Ecto neural progenitor cell (in vitro differentiated cells): ENCODE data around the gene PITPNB.

Source experiments
- DNase-seq: peaks from one replicate; pipeline ENCODE4 v3.0.0-alpha.2; 2018; ENCODE audit warnings: low spot score

Gene PITPNB

DNA sequence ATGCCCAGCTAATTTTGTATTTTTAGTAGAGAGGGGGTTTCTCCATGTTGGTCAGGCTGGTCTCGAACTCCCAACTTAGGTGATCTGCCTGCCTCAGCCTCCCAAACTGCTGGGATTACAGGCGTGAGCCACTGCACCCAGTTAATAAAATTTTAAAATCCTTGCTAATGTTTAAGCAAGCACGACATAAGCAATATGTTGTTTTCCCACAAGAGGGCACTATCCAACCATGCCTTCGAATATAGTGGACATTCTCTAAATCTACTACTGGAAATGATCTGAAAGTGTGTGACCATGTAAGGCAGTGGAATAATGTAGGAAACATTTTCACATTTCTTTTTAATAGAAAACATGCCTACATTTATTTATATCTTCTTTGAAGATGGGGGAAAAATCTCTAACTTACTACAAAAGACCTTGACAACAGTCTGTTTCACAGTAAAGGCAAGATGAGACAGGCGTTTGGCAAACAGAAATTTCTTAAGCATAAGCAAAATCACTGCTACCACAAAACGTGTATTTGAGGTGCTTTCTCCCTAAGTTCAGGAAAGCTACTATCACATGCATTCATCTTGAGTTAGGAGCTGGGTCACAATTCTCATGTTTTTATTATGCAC, 38.2 kb downstream of the PITPNB start:
- DNase-seq, result no peak

DNA sequence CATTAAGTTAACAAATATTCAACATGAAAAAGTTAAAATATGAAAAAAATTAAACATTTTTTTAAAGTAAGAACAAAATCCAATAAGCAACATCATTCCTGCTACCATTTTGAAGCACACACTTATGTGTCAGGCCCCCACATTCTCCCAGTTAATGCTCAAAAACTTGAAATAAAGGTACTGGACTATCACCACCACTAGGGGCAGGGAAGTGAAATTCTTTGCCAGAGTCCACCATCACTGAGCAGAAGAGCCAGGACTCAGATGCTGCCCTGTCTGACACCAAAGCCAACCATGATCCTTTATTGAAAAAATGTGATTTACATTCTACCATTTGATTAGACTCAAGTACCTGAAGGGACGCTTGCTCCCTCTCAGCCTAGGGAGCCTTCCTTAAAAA, 39.1 kb downstream of the PITPNB start:
- no peak for DNase-seq

DNA sequence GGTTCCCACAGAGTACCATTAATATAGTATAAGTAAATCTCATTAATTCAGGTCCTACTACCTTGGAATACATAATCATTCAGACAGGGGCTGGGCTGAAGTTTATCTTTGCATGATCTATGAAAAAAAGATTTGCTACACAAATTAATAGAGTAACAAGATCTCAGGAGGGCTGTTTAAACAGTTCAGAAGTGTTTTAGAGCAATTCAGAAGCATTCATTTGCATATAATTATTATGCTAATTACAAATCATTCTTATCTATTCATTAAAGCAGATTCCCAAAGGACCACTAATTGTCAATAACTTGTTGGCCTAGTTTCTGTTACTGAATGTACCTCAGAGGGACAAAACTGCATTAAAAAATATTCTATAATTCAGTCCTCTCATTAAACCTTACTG, 40.5 kb downstream of the PITPNB start:
- no peak for DNase-seq

DNA sequence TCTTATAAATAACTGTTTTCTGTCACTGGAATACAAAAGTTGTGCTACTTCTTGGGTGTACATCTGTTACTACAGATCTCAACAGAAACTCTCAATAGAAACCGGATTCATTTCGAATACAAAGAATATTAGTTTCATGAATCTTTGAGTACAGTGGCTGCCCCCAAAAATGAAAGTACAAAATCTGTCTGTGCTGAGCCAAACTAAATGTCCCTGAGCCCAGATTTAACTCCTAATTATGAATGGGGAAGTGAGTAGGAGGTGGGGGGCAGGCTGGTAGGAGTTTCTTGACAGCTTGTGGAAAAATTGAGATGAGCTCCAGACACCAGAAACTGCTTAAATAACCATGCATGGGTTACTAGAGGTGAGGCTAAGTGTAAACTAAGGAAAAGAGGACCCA, 41.6 kb downstream of the PITPNB start:
- no peak for DNase-seq

DNA sequence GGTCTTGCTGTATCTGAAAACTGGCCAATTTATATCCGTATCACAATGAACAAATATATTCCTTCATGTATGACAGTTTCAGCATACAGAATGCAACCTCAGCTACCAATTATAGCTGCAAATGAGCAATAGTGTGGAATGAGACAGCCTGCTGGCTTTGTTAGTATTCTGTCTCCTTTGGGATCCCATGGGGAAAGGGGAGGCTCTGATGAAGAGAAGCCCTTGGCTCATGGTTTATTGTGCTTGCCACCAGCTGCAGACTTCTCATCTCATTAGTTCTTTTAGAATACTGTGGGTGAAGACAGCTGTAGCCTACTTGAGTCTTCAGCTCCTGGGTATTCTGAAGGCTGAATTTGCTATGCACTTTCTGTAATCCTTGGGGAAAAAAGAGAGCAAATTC, 42.4 kb downstream of the PITPNB start:
- no peak for DNase-seq

DNA sequence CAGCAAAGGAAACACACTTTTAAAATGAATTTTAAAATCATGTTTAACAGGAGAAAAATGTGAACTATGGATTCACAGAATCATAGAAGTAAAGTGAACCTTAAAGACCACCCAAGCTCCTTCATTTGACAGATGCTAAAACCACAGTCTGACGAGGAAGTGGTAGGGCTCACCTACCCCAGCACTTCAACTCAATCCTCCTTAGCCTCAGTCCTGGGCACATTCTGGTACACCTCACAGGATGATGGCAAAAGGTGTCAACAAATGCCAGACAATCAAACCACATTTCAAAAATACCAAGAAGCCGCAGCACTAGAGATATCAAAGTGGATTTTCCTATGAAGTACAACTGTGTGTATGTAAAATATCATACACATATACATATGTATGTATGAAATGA, 43.1 kb downstream of the PITPNB start:
- DNase-seq, result no peak

DNA sequence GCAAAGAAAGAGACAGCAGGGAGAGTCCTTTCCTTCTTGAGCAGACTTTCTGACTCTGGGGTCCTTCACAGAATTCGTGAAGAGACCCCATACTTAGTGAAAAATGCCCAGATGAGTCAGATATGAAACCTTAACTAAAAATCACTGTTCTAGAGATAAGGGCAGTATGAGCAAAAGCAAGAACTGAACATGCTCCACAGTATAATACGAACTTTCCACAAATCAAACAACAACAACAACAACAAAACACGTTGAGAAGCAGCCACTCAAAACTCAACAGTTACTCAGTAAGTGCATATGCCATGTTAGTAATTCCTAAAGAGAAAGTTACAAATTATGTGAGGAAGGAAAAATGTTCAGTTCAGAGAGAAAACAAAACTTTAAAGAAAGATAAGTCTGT, 44.3 kb downstream of the PITPNB start:
- no peak for DNase-seq

DNA sequence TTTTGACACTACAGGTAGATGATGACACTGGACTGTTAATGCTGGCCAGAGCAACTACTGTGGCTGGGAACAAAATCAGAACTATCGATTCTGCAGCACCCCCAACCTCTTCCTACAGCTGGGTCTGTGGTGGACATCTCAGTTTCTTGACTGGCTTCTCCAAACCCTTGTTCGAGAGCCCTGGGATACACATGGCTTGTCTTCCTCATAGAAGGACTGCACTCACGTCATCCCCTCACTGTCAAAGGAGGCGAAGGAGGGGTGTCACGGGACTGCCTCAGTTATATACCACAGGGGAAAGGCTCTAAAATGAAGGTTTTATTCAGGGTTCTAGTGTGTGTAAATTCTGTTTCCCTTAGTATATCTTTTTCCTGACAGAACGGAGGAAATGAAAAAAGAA, 44.9 kb downstream of the PITPNB start:
- DNase-seq, result no peak

DNA sequence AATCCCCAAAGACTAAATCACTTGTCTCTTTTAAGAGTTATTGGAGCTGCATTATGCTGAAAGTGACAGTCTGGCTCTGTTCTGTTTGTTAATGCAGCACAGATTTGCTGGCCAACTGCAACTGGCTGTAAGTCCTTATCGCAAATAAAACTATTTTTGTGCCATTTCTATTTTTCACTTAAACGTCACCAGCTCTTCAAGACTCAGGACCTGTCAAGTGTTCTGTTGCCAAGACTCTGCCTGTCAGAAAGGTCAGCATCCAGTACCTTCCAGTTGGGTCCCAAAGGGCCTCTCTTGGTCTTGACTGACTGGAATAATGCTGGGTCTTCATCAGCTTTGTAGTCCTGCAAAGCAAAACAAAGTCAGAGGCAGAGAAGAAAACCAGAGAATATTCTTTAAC, 45.6 kb downstream of the PITPNB start:
- no peak for DNase-seq

DNA sequence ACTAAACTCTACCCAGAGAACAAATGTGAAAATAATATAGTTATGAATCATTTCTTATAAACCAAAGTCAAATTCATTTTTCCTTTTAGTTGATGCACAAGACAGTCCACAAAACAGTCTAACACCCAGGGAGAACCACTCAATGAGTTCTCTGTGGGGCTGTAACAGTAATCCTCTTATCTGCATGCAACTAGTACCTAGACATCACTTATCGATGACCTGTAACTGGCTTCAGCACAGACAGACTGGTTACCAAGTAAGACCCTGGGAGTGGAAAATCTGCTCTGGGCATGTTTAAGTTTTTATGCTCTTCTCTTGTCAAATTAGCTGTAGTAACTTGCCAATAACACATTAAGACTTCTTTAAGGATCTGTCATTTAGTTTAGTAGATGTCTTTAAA, 46.6 kb downstream of the PITPNB start:
- no peak for DNase-seq

DNA sequence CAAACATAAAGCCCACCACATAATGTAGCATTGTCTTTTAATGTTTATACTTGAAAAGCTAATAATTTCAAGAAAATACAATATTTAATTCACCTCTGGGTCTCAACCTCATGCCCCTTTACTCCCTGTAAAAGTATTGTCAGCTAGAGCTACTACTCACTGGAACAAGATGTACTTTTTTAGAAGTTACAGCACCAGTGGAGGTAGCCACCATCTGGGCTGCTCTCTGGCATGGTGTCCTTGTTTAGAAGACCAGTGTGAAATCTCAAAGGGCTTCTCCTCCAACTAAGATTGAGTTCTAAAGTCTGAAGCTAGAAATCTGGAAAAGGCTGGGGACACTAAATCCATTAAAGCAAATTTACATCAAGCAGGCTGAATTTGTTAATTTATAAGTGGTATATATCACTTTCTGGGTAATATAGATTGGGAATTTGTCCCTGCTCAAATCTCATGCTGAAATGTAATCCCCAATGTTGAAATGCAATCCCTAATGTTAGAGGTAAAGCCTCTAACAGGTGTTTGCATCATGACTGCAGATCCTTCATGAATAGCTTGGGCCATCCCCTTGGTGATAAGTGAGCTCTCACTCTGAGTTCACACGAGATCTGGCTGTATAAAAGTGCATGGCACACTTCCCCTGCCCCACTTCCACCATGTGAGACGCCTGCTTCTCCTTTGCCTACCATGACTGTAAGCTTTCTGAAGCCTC, 47.6 kb downstream of the PITPNB start:
- DNase-seq, result no peak

DNA sequence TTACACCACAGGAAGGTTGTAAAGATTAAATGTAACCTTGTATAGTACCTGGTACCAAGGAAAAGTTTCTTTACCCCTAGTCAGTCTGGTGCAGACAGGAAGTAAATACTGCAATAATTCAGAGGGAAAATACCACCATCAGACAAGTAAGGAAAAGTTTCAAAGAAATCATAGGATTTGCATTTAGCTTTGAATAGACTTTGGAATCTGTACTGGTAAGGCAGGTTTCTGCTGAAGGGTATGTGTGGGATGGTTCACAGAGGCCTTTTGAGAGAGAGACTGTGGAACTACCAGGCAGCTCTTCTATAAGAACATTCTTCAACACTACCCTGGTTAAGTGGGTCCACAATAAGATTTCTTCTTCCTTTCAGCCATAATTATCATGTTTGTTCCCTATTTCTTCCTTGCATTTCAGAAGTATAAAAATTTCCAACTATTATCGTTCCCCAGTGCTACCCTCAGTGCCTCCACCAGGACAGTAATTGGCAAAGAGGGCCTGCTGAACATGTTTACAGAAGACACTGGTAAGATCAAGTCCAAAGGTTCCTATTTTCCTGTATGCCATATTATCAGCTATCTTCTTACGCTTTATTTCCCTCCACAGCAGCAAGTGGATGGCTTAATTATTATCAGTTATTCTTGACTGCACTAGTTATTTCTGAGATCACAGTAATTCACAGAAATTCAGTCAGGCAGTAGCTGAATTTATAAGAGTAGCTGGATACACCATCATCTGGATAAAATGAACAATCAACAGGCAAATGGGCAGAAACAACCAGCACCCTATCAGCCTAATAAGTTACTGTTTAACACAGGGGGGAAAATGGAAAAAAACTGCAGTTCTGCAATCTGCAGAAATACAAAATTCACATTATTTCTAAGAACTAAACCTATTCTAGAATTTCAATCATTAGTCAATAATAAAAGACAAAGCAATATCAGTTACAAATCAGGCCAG, 48.5 kb downstream of the PITPNB start:
- DNase-seq, result no peak

DNA sequence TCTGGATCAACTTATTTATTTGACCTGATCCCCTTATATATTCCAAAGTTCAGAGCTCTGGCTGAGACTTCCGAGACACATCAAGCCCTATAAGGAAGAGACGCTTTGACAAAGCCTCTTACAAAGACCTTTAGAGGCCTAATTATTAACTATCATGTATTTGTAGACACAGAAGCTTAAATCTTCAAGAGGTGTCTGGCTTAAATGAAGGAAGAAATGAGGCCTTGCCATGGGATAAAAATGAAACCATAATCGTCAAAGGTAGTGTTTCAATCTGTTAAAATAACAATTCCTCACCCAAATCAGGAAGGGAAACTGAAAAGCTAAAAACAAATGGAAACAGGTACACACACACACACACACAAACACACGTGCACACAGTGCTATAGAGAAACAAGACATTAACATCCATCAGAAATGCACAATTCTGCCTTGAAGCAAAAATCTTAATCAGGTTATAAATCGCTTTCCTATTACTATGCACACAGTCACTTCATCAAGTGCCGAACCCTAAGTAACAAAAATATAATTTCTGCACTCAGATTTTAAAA, 50.2 kb downstream of the PITPNB start:
- no peak for DNase-seq

DNA sequence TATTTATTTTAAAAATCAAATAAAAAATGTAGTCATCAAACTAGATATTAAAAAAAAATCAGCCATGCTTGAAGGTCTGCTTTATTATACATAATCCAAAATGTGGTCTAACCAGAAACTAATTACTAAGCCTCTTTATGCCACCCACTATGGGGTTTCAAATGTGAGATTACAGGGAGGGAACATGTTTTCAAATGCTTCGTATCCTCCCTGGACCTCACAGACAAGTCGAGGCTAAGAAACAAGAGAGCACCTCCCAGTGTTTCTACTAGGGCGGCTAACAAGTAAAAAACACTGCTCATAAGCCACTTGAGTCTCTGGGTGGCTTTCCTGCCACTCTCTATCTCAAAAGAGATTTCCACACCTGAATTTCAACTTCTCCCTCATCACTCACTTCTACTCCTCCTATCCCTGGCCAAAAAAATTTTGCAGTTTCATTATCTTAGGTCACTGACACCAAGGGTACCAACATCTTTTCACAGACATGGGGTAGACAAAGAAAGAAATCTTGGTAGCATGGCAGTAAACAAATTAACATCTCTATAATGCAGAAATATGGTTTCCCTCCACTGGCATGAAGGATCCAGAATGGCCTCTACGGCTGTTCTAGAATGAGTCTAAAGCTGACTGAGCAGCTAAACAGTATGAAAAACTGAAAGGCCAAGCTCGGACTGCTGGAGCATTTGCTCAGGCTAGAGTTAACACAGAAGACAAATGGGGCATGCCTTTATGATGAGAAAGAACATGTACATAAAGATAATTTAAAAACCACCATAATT, 50.9 kb downstream of the PITPNB start:
- DNase-seq, result no peak

DNA sequence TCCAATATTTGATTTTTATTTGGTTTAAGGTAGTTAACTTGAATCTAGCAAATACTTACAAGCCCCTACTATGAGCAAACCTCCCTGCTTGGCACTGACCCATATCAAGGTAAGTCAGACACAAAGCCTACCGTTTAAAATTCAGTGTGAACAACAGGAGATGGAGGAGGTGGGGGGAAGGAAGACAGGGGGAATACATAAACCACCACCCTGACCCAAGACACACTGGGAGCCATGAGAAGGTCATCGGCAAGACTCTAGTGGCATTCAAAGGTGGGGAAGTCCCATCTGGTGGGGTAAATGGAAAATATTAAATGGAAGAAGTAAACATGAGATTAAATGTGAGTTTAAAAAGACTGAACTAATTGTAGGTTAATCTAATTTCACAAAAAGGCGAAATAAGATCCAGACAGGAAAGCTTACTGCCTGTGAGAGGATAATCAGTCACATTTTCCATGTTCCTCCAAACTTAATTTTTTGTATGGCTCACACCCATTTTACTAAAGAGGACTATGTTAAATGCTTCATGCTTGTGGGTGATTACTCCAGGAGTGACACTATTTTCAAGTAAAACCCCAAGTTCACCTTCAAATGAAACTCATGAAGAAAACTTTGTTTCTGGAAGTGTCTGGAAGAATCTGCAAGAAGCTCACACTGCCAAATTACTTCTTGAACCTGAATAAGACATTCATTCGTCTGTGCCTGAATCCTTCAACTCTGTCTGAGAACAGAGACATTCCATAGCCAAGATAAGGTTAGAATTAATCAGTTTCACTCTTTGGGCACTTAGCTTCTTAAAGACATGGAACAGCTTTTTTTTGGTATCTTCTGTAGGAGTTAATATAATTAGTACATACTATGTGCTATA, 51.7 kb downstream of the PITPNB start:
- no peak for DNase-seq

DNA sequence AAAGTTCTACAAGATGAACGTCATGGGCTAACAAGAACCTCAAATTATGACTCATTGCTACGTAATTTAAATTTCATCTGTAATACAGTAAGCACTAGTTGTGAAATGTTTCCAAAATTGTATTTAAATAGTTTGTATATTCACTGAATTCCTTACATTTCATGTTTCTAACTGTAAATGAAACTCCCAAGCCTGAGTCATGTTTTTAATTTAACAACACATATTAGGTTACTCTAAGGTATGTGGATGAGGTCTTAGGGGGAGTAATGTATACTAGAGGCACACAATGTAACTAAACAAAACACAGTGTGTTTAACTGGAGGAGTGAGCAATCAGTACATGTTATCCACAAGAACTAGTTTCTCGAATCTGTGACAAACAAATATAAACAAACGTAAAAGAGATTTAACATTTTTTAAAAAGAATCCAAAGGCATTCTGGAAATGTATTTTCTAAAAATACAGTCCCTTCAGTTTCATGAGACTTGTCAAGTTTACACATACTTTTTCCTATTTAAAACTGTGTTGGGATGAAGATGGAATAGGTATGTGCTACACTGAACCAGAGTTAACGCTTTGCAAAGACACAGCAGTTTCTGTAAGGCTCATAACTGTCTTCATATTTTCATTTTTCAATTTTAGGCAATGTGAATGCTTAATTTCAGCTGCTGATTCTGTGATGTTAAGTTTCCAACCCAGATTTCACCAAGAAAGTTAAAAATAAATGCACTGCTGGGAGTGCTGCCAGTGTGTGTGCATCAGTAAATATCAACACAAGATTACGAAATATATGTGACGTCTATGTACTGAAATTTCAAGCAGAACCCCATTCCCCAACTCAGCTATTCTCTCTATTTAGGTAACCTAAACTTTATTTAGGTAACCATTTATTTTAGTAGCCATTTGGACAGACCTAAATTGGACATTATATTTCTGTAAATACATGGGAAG, 52.6 kb downstream of the PITPNB start:
- no peak for DNase-seq

DNA sequence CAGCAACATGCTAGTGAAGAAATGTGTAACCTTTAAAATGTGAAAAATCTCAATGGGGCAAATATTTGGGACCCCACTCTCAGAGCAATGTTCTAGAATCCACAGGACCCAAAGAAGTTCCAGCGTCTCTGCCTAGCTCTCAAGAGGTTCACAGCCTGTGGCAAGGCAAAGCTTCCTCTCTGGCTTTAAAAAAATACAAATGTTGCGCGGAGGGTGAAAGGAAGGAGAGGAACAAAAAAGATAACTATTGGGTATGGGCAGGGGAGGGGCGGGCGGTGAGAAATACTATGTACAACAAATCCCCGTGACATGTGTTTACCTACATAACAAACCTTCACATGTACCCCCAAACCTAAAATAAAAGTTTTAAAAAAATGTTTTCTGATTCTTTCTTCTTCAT, 53.6 kb downstream of the PITPNB start:
- DNase-seq, result no peak

DNA sequence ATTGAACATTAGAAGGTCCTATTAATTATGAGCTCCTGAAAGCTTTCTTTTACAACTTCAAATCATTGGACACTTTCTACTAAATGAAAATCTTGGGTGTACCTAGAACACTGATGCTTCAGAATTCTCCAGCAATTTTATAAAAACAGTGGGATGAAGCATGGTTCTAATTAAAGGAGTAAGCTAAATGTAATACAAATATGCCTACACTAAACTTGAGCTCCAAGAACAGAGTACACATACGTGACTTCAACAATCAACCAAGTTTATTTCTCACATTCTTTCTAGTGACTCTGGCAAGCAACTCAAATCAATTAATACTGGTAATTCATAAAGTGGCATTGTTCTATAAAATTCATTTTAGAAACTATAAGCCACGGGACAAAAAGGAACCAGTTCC, 55.5 kb downstream of the PITPNB start:
- no peak for DNase-seq

DNA sequence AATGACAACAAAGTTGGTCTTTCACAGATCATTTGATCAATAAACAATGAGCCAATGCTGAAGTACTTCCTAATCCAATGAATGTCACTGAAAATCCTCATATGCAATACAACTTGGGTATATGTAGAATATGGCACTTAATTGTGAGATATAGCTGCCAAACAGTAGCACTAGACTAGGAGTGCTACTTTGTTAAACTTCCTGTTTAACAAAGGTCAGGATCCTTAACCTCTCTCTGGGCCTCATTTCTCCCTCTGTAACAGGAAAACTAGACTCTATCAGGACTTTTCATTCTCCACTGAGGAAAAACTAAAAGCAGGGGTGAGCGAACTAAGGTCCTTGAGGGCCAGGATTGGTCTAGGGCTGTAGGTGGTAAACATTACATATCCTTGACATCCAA, 56.1 kb downstream of the PITPNB start:
- DNase-seq, result no peak

DNA sequence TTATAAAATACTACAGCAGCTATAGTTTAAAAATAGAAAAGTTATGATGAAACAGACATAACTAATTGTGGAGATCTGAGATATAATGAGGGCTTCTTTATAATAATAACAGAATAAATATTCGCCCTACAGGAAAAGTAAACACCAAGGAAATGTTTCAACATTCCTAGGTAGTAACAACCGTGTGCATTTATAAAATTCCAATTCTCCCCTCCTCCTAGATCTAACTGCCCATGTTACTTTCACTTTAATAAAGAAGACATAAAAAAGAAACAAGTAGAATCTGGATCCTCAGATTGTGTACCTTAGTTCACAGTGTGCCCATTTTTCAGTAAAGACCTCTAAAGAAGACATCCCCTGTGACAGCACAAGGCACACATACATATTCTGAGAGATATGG, 59.7 kb downstream of the PITPNB start:
- no peak for DNase-seq
